Testis (tissue), 2 donors: ENCODE data around the gene PSMB9.

Experiments
- CTCF ChIP-seq, 3 experiments: fragments of 450-650 bp in 2 of 3; fragments of 200-600 bp in 1 of 3; sonication (generic) in 1 of 3; IDR thresholded peaks; one replicate each; pipeline ENCODE4 v1.5.1; 2016 to 2019; ENCODE audit warnings: antibody characterized with exemption in 3 of 3, mild to moderate bottlenecking in 2 of 3, moderate library complexity in 1 of 3
- POLR2A ChIP-seq: fragments of 450-650 bp; IDR thresholded peaks from one replicate; pipeline ENCODE4 v1.6.1; 2017; ENCODE audit warnings: antibody characterized with exemption, mild to moderate bottlenecking, moderate library complexity

GRCh38 chr6:32853541-32854375 lies at the start of gene PSMB9, which contains the start of gene TAP1:
- TF ChIP-seq CTCF (IDR thresholded peaks at IDR 0.05) (peak; percentile 70 to 90 (median 84)), POLR2A (peak; percentile 27)
